Gastroesophageal sphincter (tissue), 3 donors: ENCODE data around the gene IL17RD.

Experiments
- CTCF ChIP-seq, 4 experiments: fragments of 200-600 bp in 2 of 4; fragments of 450-650 bp in 2 of 4; sonication (generic) in 1 of 4; IDR thresholded peaks; one replicate each; pipeline ENCODE4 v1.5.1; 2017 to 2019; ENCODE audit warnings: antibody characterized with exemption in 4 of 4, mild to moderate bottlenecking in 2 of 4, moderate library complexity in 2 of 4
- POLR2A ChIP-seq, 2 donors: fragments of 450-650 bp; IDR thresholded peaks; one replicate each; pipeline ENCODE4 v1.6.1; 2017; ENCODE audit warnings: antibody characterized with exemption in 2 of 2, mild to moderate bottlenecking in 2 of 2, moderate library complexity in 1 of 2
- POLR2AphosphoS5 ChIP-seq: sonication (generic); formaldehyde crosslinking; IDR thresholded peaks from one replicate; pipeline ENCODE4 v1.6.1; 2017; ENCODE audit warnings: antibody characterized with exemption

GRCh38 chr3:57118254-57118653 is 46.9 kb downstream of the IL17RD start:
- TF ChIP-seq POLR2A (IDR thresholded peaks at IDR 0.05) (no peak), CTCF (IDR thresholded peaks at IDR 0.05) (no peak), POLR2AphosphoS5 (no peak)
